Measurements from ENCODE around the gene PRSS27. TPM values are rescaled to one million over a fixed set of nuclear protein-coding genes. Genes with fewer than 3 reads are reported as not detected.

PRSS27 gene
- total RNA-seq, 4 donors from 2014 or later: 0.67 to 10.3 (median 2.4) TPM

- peak; percentile 96 for TF ChIP-seq POLR2AphosphoS5 (IDR thresholded peaks at IDR 0.05)
- no peak for TF ChIP-seq EP300 (IDR thresholded peaks at IDR 0.05)
- TF ChIP-seq CTCF (IDR thresholded peaks at IDR 0.05): peak in 1 of 4 experiments; percentile 17
- TF ChIP-seq POLR2A (IDR thresholded peaks at IDR 0.05): peak; percentile 98
- peak within 1 kb of the TSS; percentile 62 to 89 for H3K4me3 ChIP-seq
- peaks cover 0 to 10% of the 10 kb centered on the region in 2 donors for H3K36me3 ChIP-seq
- ATAC-seq: peak; percentile 98
- H3K4me1 ChIP-seq: peaks cover 0 to 48% (median 23%) of the 10 kb centered on the region in 3 donors
- no peaks in the 10 kb centered on the region for H3K27me3 ChIP-seq
- no CpG with 5 or more reads among the region's 99 CpGs for WGBS, 2 donors (ENCODE audit: low coverage in 1 of 2)
- H3K27ac ChIP-seq: peak within 1 kb of the TSS; percentile 94 to 100 (median 97)
- H3K9me3 ChIP-seq: no peaks in the 10 kb centered on the region
These were observed 32.2 kb upstream of the PRSS27 start, which contains the start of gene SRRM2 for GRCh38 chr16:2752035-2752849. TSS of gene SRRM2 (plus strand) at chr16:2752638. CDS start at chr16:2756365, 3,727 bp downstream.

GRCh38 chr16:2751577-2752034 is 31.6 kb upstream of the PRSS27 start:
- Histone ChIP-seq H3K36me3 (peaks cover 0 to 6% of the 10 kb centered on the region in 2 donors), H3K27me3 (no peaks in the 10 kb centered on the region), H3K4me3 (peak overlapping the region; percentile 62 to 89), H3K9me3 (no peaks in the 10 kb centered on the region), H3K27ac (peak overlapping the region; percentile 94 to 100 (median 97)), H3K4me1 (peaks cover 0 to 41% (median 23%) of the 10 kb centered on the region in 3 donors)
- WGBS, 2 donors (ENCODE audit: low coverage in 1 of 2): 49 to 75% methylated on average over 2 to 7 of the region's 23 CpGs
- no peak for TF ChIP-seq POLR2AphosphoS5 (IDR thresholded peaks at IDR 0.05)
- no peak for ATAC-seq

- Histone ChIP-seq H3K36me3 (no peaks in the 10 kb centered on the region), H3K9me3 (no peaks in the 10 kb centered on the region), H3K27me3 (no peaks in the 10 kb centered on the region), H3K4me3 (no peak overlapping the region), H3K27ac (no peak overlapping the region), H3K4me1 (peaks cover 0 to 25% (median 9%) of the 10 kb centered on the region in 3 donors)
- 94 to 100% methylated on average over 1 to 5 of the region's 6 CpGs for WGBS, 2 donors (ENCODE audit: low coverage in 1 of 2)
- TF ChIP-seq POLR2AphosphoS5 (IDR thresholded peaks at IDR 0.05): no peak
- TF ChIP-seq EP300 (IDR thresholded peaks at IDR 0.05): no peak
- no peak for TF ChIP-seq CTCF (IDR thresholded peaks at IDR 0.05)
- TF ChIP-seq POLR2A (IDR thresholded peaks at IDR 0.05): no peak
- ATAC-seq: no peak
These were observed 29.9 kb upstream of the PRSS27 start for GRCh38 chr16:2749936-2750335.

- Histone ChIP-seq H3K9me3 (no peaks in the 10 kb centered on the region), H3K27ac (no peak overlapping the region), H3K27me3 (no peaks in the 10 kb centered on the region), H3K4me1 (peaks cover 0 to 20% (median 4%) of the 10 kb centered on the region in 3 donors), H3K36me3 (no peaks in the 10 kb centered on the region), H3K4me3 (no peak overlapping the region)
- ATAC-seq: no peak
- TF ChIP-seq CTCF (IDR thresholded peaks at IDR 0.05) (no peak), POLR2AphosphoS5 (IDR thresholded peaks at IDR 0.05) (no peak), POLR2A (IDR thresholded peaks at IDR 0.05) (no peak), EP300 (IDR thresholded peaks at IDR 0.05) (no peak)
- 82 to 91% methylated on average over 4 to 5 of the region's 5 CpGs for WGBS, 2 donors (ENCODE audit: low coverage in 1 of 2)
These were observed 29.5 kb upstream of the PRSS27 start for GRCh38 chr16:2749476-2749875.

DNA sequence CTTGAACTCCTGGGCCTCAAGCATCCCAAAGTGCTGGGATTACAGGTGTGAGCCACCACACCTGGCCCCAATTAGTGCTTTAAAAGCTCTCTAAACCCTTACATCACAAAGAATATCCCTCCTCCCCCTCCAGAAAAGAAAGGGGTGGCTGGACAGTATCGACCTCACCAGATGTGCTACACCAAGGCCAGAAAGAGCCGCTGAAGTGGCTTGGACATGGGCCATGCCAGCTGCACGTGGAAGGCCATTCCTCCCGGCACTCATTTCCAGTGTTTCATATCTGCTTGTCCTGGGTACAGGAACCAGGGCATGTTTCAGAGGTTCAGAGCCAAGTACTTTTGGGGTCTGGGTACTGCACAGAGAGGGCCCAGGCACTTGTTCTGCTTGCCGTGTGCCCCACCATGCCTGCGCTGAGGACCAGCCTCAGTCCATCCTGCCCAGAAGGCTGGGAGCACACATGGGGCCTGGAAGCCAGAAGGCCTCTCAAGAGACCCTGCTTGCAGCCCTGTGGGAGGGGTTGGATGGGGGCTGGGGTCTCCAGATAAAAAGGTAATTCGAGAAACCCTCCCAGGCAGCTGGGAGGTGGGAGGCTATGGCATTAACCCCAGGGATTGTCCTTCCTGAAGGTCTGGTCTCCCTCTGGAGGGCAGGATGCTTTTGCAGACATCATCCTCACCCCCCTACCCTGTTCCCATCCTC is 28.9 kb upstream of the PRSS27 start:
- Histone ChIP-seq H3K9me3 (no peaks in the 10 kb centered on the region), H3K4me1 (peaks cover 0 to 14% (median 0%) of the 10 kb centered on the region in 3 donors), H3K36me3 (no peaks in the 10 kb centered on the region), H3K27ac (no peak overlapping the region), H3K4me3 (no peak overlapping the region), H3K27me3 (no peaks in the 10 kb centered on the region)
- ATAC-seq: no peak
- 50% methylated on average over 1 of the region's 7 CpGs; no CpG with 5 or more reads in 1 of the 2 donors for WGBS, 2 donors (ENCODE audit: low coverage in 1 of 2)
- no peak for TF ChIP-seq CTCF (IDR thresholded peaks at IDR 0.05)
- TF ChIP-seq POLR2AphosphoS5 (IDR thresholded peaks at IDR 0.05): no peak
- TF ChIP-seq EP300 (IDR thresholded peaks at IDR 0.05): no peak
- no peak for TF ChIP-seq POLR2A (IDR thresholded peaks at IDR 0.05)

Measured in gastroesophageal sphincter (tissue), 4 donors.